ENCODE results near the gene PLA2G15.
"Not testable (repeated sequence)": the region's sequence is repeated elsewhere in the genome, so short reads cannot be mapped to it uniquely, and the experiment has no call there.

The PLA2G15 gene

DNA sequence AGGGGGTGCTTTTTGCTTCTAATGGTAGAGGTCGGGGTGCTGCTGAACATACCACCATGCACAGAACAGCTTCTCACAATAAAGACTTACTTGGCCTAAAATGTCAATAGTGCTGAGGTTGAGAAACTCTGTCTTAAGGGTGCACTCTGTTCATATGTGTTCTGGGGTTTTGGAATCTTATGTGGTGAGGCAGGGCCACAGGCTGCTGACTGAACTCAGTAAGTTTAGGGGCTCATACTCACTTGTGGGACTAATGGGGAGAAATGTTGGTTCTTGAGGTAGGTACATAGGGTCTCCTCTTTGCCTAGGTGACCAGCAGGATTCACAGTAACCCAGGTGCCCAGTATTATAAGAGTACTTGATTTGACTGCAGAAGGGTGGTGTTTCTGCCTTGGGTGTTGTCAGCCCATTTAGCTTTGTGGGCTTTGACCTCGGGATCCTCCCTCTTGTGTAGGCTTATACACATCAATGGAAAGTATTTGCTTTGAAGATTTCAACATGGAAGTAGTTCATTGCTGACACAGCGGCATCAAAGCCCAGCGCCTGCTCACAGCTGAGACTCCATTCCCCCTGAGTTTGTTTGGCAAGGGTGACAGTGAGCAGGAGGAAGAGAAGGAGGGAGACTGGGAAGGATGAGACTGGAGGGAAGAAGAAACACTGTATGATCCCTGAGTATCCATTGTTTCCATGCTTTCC lies 36.3 kb downstream of the PLA2G15 start:
- DNase-seq: peak; percentile 58

GRCh38 chr16:68282064-68282452 lies 36.9 kb downstream of the PLA2G15 start:
- no peak for DNase-seq

GRCh38 chr16:68283346-68283745 lies 38.2 kb downstream of the PLA2G15 start:
- DNase-seq: no peak

- DNase-seq: peak; percentile 19
Observed at GRCh38 chr16:68283801-68284598, 38.8 kb downstream of the PLA2G15 start.

GRCh38 chr16:68284847-68285246 lies 39.7 kb downstream of the PLA2G15 start:
- peak; percentile 36 for DNase-seq

DNA sequence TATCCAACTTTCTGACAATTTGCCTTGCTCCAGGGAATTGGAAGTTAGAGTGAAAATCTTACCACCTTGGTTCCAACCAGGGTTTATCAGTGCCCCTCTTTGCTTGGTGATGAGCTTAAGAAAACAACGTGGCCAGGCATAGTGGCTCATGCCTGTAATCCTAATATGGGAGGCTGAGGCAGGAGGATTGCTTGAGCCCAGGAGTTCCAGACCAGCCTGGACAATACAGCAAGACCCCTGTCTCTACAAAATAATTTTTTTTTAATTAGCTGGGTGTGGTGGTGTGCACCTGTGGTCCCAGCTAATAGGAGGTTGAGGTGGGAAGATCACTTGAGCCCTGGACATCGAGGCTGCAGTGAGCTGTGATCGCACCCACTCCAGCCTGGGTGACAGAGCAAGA lies 40.5 kb downstream of the PLA2G15 start:
- DNase-seq: no peak

GRCh38 chr16:68286153-68287074 lies 41.2 kb downstream of the PLA2G15 start:
- DNase-seq: peak; percentile 63

DNA sequence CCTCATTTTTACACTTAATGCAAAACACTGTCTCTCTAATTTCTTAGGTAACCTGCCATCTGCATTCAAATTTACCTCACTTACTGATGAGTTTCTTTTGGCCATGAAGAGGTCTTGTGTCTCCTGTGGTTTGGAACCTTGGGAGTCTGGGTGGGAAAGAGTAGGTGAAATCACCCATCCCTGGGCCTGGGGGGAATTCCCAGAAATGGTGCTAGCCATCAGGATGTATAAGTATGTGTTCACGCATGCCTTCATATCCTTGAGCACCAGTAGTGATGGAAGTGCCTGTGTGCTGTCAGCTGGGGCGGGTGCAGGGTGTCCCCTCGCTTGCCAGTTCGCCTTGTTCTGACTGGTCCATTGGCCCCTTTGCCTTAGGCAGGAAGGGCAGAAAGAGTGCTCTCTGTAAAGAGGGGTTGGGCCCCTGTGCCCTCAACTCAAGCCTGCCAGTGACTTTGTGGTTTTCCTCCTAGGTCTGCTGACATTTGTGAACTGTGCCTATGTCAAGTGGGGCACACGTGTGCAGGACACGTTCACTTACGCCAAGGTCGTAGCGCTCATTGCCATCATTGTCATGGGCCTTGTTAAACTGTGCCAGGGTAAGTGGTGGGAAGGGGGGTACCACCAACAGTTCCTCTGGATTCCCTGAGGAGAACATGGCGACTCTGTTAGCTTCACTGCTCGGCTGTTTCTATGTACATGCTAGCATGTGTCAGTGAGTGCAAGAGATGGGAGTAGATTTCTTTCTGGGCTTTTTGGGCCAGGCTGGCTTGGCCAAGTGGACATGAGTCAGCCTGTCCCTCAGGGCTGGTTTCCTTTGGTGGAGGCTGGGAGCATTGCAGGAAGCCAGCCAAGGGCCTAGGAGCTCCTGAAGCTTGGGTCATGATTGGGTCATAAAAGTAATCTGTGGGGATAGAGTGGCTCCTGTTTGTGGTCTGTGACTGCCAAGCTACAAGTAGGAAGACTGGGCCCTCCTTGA lies 42.4 kb downstream of the PLA2G15 start:
- peak; percentile 71 for DNase-seq

DNA sequence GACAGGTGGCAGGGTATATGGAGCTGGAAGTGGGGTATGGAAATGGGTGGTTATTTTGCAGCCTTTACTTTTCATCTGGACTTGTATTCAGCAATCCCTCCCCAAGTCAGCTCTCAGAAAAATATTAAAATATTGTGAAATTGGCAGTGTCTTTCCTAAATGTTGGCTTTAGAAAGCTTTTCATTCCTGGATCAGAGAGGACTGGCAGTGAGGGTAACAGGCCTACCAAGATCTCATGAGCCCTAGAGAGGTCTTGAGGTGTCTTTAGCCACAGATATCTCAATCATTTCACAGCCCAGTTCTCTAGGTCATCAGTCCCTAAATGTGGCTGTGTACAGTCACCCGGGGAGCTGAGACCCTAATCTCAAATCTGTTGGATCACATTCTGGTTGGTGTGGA lies 43.1 kb downstream of the PLA2G15 start:
- DNase-seq: no peak

GRCh38 chr16:68288796-68289195 lies 43.6 kb downstream of the PLA2G15 start:
- DNase-seq: not testable (repeated sequence)

DNA sequence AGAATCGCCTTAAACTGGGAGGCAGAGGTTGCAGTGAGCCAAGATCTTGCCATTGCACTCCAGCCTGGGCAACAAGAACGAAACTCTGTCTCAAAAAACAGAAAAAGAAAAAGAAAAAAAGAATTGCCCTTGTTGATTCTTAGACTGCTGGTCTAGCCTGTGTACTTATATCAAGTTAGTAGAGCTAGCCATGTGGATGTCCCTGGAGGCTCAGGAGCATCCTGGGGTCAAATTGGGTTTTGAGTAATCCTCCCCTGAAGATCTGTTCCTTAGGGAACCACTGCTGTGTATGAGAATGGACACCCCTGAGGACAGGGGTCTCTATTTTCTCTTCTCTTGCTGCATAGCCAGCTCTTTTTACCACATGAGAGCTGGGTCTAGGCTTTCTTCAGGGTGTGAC lies 44.0 kb downstream of the PLA2G15 start:
- DNase-seq: no peak

DNA sequence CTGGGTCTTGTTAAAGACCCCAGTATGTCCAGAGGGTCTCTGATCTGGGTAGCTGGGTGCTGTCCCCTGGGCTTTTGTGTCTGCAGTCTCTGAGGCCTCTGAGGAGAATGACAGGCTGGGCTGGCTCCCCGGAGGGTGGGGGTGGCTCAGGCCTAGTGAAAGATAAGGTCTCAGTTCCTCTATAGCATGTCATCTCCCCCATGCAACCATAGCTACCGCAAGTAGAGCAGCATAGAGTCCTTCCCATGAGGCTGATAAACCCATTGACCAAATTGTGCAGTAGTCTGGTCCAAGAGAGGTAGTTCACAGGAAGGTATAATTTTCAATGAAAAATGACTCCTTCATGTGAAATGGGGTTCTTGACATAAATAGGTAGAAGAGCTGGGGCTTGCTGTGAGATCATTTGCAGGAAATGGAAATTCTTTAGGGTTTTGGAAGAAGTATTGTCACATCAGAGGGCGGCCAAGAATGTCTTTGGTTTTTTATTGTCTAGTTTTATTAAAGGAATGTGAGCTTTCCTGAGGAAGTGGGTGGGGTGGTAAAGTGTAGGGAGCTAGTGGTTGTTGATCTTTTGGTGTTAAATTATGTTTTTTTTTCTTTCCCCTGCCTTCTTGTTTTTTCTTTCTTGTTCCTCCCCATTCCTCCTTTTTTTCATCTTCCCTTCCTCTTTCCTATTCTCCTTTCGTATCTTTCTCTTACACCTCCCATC lies 44.6 kb downstream of the PLA2G15 start:
- DNase-seq: peak; percentile 54

GRCh38 chr16:68290450-68290849 lies 45.3 kb downstream of the PLA2G15 start:
- DNase-seq: no peak

DNA sequence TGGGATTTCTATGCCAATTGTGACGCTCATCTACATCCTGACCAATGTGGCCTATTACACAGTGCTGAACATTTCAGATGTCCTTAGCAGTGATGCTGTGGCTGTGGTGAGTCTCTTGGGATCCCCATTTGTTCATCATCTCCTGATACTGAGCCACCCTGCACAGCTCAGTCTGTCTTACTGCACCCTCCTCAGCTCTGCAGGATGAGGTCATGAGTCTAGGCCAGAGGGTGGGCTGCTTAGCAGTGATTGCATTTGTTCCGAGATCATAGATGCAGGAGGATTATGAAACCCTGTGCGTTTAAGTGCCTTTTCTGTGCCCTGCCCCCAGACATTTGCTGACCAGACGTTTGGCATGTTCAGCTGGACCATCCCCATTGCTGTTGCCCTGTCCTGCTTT lies 46.1 kb downstream of the PLA2G15 start:
- no peak for DNase-seq

- DNase-seq: no peak
Observed at GRCh38 chr16:68292425-68292824, 47.3 kb downstream of the PLA2G15 start.

GRCh38 chr16:68296291-68296690 lies 51.1 kb downstream of the PLA2G15 start:
- no peak for DNase-seq

DNA sequence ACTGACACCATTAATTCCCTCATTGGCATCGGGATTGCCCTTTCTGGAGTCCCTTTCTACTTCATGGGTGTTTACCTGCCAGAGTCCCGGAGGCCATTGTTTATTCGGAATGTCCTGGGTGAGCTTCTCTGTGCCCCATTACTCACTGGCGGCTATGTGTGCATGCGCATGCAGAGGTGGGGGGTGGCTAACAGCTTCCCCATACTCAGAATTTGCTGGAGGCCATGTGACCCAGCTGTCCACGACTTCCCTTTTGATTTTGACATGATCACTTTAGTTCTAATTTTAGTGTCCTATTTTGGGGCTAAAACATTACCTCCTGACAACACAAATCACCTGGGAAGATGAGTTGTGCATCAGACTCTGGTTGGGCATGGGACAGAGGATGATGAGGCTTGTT lies 51.5 kb downstream of the PLA2G15 start:
- no peak for DNase-seq

DNA sequence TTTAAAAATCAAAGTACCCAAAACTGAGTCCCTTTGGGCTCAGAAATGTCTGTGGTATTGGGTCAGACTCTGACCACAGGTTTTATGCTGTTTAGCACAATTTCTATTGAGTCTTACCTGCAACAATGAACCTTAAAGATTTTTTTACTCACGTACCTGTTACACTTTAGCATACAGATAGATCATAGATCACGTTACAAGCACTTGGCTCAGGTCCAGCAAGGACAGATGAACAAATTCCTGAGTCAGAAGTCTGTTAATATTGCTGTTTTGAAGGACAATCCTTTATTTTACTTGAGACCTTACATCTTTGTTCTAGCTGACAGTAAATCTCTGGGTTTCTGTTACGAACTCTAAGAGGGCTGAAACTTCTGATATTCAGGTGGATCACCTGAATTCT lies 52.7 kb downstream of the PLA2G15 start:
- DNase-seq: no peak

- DNase-seq: no peak
Observed at GRCh38 chr16:68298312-68298711, 53.1 kb downstream of the PLA2G15 start.

DNA sequence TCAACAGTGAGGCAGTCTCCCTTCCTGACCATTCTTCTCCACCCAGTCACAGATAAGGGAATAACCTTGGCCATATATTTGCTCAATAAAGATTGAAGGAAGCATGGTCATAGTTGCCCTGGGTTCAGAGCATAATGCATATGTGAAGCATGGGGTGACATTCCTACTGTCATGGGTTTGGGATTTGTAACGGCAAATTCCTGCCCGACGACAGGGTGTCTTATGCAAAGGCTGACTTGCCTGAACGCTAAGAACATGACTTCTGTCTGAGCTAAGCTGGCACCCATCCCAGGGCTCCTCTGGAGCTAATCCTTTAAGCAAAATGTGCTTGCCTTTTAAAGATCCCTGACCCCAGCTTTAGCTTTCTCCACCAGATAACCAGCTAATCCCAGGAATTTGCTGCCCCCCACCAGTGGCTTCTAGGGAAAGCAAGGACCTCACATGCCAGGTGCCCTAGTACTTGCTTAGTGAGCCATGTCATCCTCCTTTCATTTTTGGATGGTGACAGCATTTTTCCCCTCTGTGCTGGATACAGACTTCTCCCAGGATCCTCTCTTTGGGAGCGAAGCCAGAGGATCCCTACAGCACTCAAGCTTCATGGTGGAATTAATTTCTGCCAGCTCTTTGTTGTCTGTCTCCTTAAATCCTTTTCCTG lies 53.9 kb downstream of the PLA2G15 start:
- DNase-seq: no peak

Data from CD4-positive, alpha-beta T cell treated with Interleukin-6 for 4 hours (primary cell).